T47D (cell line): ENCODE measurements around the gene NCKAP5L.

Experiments
- DNase-seq, 2 experiments: peaks; one replicate each; pipeline versions ENCODE4 v3.0.0 to v3.0.0-alpha.2; 2011 to 2012; ENCODE audit warnings: low read depth in 1 of 2, low spot score in 1 of 2
- JUND ChIP-seq: IDR thresholded peaks from 2 replicates; pipeline ENCODE4 v1.6.1; 2012; ENCODE audit warnings: low read depth
- in situ Hi-C: cut with HindIII; loops from 2 replicates; pipeline ENCODE4 v1.10.0; 2016; ENCODE audit warnings: low sequenced_read_pairs, low pct_unique_long_range_greater_than_20kb

The NCKAP5L gene

GRCh38 chr12:49767333-49767732 lies 60.9 kb downstream of the NCKAP5L start:
- DNase-seq = peak in 1 of 2 experiments; percentile 38
- in situ Hi-C loops = no loop called here
- no peak for TF ChIP-seq JUND

- DNase-seq = no peak
- TF ChIP-seq JUND = no peak
- in situ Hi-C loops = no loop called here
Observed at GRCh38 chr12:49766115-49766455, 62.1 kb downstream of the NCKAP5L start.

- TF ChIP-seq JUND = no peak
- in situ Hi-C loops = no loop called here
- no peak for DNase-seq
Observed at GRCh38 chr12:49764126-49764525, 64.1 kb downstream of the NCKAP5L start.

GRCh38 chr12:49763006-49763591 lies 65.1 kb downstream of the NCKAP5L start:
- in situ Hi-C loops = no loop called here
- DNase-seq = peak in 1 of 2 experiments; percentile 73

GRCh38 chr12:49762468-49762847 lies 65.8 kb downstream of the NCKAP5L start:
- no peak for DNase-seq
- in situ Hi-C loops = no loop called here
- no peak for TF ChIP-seq JUND

More at GRCh38 chr12:49763006-49763591, 65.1 kb downstream of the NCKAP5L start:
- no peak for TF ChIP-seq JUND

GRCh38 chr12:49761677-49762467 lies 66.3 kb downstream of the NCKAP5L start:
- in situ Hi-C loops = no loop called here
- no peak for DNase-seq
- TF ChIP-seq JUND = no peak

- no peak for DNase-seq
Observed at GRCh38 chr12:49750996-49751393, 77.2 kb downstream of the NCKAP5L start.

GRCh38 chr12:49750027-49750995 lies 77.9 kb downstream of the NCKAP5L start:
- DNase-seq = peak in 1 of 2 experiments; percentile 54

More at GRCh38 chr12:49750996-49751393, 77.2 kb downstream of the NCKAP5L start:
- in situ Hi-C loops = no loop called here
- TF ChIP-seq JUND = no peak

GRCh38 chr12:49748800-49749199 lies 79.4 kb downstream of the NCKAP5L start:
- no peak for TF ChIP-seq JUND
- in situ Hi-C loops = no loop called here
- DNase-seq = no peak

More at GRCh38 chr12:49750027-49750995, 77.9 kb downstream of the NCKAP5L start:
- TF ChIP-seq JUND = no peak
- in situ Hi-C loops = no loop called here

GRCh38 chr12:49748306-49748705 lies 79.9 kb downstream of the NCKAP5L start:
- no peak for DNase-seq
- in situ Hi-C loops = no loop called here

GRCh38 chr12:49744363-49744885 lies 83.8 kb downstream of the NCKAP5L start:
- no peak for DNase-seq
- in situ Hi-C loops = no loop called here
- no peak for TF ChIP-seq JUND

More at GRCh38 chr12:49748306-49748705, 79.9 kb downstream of the NCKAP5L start:
- no peak for TF ChIP-seq JUND
